HT-29 (cell line): ENCODE data around the gene SLC29A2. TPM values are rescaled to one million over a fixed set of nuclear protein-coding genes. Genes with fewer than 3 reads are reported as not detected.
A peak's percentile ranks its signal among the peaks of the same experiment; 100 is the strongest.

Experiments used
- DNase-seq: peaks from one replicate; pipeline ENCODE4 v3.0.0-alpha.2; 2015; ENCODE audit warnings: low spot score
- total RNA-seq: library from RNA; depleted of rRNA; stranded (reverse); fragments of >200 nt; shearing (Covaris generic); gene quantifications from 2 replicates; pipeline ENCODE4 v1.2.3, GENCODE V29; 2014; rRNA removed

SLC29A2 gene, protein sequence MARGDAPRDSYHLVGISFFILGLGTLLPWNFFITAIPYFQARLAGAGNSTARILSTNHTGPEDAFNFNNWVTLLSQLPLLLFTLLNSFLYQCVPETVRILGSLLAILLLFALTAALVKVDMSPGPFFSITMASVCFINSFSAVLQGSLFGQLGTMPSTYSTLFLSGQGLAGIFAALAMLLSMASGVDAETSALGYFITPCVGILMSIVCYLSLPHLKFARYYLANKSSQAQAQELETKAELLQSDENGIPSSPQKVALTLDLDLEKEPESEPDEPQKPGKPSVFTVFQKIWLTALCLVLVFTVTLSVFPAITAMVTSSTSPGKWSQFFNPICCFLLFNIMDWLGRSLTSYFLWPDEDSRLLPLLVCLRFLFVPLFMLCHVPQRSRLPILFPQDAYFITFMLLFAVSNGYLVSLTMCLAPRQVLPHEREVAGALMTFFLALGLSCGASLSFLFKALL
- total RNA-seq, result 40.3 and 44.9 TPM in 2 replicates

DNA sequence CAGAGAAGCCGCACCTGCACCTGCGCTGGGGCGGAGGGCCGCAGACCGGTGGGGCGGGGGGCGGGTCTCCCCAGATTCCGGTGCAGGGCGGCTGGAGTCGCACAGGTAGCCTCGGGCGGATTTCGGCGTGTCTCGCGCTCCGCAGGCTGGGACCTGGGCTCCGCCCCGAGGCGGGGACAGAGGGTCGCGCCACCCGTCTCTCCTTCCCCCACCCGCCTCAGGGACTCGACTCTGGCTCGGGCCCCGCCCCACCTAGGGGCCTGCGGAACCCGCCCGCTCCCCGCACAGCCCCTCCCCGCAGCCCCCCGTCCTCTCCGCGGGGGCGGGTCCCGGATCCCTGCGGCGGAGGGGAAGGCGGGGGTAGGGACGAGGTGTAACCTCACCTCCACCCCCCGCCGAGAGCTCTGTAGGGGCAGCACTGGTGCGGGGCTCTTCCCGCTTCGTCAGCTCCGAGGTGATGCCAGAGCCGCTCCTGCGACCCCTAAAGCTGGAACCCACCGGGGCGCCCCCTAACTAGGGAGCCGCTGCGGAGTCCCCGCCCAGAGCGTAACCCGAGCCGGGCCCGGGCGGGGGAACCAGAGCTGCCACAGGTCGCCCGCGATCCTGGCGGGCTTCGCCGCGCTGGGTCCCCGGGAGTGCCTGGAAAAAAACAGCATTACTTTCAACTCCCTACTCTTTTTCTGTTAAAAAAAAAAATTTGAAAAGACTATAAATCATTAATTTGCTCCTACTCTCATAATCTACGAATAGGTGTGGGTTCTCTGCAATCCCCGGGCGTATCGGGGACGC lies at the start of gene SLC29A2:
Gene SLC29A2, minus strand, starts transcription at position 134 of the 789 bp plus-strand sequence. CDS start 169 bp downstream, outside the sequence.
- DNase-seq, result peak; percentile 95

DNA sequence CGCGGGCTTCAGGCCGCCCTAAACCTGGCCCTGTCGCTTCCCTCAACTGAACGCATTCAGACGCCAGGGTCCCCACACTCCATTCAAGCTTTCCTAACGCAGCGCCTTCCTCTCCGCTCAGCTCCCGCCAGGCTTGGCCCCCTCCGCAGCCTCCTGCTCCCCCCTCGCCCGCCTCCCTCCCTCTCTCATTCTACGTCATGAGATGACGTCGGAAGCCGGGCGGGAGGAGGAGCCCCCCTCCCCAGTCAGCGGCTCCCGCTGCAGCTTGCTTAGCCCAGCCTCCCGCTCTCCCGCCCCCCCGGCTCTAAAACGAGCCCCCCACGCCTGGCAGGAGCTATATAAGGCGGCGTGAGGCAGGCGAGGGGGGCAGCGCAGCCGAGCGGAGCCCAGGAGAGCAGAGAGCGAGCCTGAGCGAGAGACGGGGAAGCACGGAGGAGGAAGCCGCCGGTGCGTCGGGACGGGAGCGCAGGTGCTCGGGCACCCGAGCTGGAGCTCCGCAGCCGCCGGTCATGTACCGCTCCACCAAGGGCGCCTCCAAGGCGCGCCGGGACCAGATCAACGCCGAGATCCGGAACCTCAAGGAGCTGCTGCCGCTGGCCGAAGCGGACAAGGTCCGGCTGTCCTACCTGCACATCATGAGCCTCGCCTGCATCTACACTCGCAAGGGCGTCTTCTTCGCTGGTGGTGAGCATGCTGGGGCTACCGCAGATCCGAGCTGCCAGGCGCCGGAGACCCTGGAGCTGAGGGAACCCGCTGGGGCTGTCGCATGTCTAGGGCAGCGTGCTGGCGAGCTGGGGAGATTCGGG lies 49.3 kb upstream of the SLC29A2 start, which contains the start of gene NPAS4:
Gene NPAS4, plus strand, starts transcription at position 365 of the 806 bp plus-strand sequence. Its CDS starts 145 bp downstream, at position 510.
- no peak for DNase-seq

DNA sequence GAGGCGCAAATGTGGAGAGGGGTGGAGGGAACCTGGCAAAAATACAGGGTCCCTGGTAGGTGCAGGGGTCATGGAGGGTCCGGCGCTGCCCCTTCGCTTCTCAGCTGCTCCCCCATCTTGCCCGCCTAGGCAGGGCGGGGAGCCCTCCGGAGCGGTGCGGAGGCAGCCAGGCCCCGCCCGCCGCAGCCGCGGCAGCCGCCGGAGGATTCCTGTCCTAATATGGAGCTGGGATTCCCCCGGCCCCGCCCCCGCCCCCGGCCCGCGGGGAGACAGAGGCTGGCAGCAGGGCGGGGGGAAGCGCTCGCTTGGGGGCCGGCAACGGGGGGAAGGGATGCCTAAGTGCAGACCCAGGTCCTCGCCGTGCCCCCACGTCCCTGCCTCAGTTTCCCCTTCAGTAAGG lies 48.3 kb upstream of the SLC29A2 start:
- DNase-seq, result no peak

DNA sequence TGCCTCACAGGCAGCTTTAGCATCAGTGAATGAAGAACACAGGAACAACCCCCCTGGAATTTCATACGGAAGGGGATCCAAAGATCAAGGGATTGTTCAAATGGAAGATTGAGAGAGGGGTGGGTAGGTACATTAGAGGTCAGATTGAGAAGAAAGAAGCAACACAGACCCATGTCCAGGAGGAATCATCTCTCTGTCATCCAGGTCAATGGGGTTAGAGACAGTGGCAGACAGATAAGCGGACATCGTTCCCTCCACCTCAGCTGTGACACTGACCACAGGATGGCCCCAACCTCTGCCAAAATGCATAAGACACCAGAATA lies 47.4 kb upstream of the SLC29A2 start:
- no peak for DNase-seq

DNA sequence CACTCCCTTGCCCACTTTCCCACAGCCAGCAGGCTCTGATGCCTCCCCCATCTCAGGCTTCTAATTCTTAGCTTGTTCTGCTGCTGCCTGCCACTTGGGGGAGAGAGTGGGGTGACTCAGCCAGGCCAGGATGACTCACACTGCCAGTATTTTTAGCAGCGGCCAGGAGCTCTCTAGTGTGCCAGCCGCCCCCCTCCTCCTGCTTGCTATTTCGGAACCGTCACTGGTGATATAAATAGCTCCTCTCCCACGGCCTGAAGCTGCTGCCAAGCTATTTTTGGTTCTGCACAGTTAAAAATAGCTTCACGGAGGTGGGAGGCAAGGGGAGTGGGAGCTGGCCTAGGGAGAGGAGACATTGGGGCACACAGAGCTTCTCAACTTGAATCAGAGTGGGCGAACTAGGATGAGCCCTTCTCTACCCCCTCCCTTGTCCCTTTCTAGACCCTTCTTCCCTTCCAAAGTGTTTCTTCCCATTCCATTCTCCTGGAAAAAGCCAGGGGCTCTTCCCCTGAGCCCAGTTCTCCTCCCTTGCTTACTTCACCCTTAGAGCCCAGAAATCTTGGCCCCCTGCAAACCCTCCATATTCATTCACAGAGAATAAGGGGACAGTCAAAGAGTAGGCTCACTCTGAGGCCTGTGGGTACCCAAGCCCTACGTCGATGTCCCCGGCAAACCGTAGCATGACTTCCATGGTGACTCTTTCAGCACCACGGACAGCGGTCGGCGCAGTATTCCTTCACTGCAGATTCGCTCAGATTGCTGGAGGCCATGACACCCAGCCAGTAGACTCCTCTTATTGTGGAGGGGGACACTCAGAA lies 46.8 kb upstream of the SLC29A2 start:
- DNase-seq, result peak; percentile 69

DNA sequence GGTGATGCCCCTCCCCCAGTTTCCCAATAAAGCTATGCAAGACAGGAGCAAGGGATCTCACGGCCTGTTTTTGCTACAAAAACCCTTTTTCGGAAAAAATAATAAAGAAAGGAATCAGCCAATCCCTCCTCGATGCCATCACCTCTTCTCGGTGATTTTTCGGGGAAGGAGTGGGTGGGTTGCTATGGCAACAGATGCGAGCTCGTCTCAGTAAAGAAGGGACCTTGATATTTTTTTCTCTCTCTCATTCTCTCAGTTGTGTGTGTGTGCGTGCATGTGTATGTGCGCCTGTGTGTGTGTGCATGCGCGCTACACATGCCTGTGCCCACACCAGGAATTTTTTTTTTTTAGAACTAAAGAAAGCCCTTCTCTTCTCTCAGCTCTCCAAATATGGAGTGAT lies 45.4 kb upstream of the SLC29A2 start:
- no peak for DNase-seq

DNA sequence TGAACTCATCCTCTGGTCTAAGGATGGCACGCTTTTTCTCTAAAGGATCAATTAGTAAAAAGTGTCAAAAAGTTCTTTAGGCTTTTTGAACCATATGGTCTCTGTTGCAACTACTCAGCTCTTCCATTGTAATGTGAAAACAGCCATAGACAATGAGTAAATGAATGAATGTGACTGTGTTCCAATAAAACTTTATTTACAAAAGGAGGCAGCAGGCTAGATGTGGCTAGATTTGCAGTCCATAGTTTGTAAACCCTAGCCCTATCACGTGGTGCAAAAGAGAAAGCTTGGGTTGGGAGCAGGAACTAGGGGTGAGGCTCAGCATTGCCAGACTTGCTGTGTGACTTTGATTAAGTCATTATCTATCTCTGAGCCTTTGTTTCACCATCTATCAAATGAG lies 43.9 kb upstream of the SLC29A2 start:
- DNase-seq, result no peak

DNA sequence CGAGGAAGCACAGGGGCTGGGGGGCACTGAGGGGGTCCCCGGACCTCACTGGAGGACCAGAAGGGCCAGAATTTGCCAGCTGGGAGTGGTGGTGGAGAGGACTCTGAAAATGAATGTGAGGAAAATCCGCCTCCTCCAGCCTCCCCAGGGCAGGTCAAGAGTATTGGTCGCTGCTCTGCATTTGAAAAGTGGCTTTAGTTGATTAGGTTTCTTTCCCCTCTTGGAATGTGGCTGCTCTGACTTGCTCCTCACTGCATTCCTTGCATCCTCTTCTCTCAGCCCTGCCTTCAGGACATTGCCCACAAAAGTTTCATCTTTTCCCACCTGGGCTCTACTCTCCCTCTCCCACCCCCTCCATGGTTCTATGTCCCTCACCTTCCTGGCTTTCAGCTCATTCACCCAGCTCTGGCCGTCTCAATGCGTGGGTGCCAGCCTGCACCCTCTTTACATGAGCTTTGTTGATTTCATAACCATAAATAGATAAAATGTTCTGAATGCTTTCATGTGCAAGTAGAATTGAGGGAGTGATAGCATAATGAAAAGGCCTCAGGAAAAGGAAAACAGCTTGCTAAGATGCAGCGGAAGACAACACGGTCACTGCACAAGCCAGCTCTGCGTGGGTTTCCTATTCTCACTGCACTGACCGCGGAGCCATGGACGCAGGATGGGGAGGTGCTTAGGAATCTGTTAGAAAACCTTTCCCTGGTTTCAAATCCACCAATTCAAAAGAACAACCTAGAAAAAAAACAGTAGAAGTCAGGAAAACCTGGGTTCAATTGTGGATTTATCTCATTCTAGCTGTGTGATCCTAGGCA lies 42.8 kb upstream of the SLC29A2 start:
- no peak for DNase-seq

DNA sequence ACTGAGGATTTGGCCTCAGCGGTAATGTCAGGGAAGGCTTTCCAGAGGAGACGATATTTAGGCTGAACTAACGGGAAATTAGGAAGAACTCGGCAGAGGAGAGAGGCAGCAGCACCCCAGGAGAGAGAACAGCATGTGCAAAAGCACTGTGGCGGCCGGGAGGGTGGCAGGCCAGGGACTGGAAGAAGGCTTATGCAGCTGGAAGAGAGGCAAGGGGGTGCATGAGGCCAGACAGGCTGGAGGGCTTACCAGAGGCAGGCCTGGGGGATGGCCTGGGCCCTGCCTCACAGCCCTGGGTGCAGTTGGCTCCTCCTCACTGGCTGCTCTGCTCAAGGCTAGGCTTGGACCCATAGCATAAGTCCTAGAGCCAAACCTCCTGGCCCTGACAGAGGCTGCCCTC lies 41.6 kb upstream of the SLC29A2 start:
- no peak for DNase-seq

DNA sequence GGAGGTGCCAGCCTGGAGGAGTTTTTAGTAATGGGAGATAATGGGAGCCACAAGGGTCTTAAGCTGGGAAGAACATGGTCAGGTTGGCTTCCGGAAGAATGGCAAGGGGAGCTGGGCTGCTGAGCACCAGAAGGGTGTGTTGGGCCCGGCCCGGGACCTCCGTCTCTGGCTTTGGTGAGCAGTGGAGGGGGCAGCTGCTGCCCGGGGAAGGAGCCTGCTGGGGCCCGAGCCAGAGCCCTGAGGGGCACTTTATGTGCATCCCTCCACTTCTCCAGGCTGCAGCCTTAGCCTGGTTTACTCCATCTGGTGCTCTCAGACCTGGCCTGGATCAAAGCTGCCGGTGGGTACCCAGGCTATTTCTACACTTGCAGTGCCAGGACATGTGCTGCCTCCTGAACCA lies 40.5 kb upstream of the SLC29A2 start:
- DNase-seq, result no peak

DNA sequence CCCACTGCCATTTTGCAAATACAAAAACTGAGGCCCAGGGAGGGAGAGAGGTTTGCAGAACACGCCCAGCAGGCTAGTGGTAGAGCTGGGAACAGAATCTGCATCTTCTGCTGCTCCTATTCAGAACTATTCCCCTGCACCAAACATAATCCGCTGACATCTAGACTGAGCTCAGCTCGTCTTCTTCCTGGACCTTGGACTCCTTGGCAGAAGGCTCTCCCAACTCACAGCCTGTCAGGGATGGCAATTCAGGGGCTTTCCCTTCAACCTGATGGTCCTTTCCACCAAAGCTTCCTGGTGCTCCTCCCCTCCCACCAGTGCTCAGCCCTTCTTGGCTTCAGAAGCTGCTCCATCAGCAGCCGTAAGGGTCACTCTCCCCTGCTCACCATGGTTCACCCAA lies 39.8 kb upstream of the SLC29A2 start:
- no peak for DNase-seq

DNA sequence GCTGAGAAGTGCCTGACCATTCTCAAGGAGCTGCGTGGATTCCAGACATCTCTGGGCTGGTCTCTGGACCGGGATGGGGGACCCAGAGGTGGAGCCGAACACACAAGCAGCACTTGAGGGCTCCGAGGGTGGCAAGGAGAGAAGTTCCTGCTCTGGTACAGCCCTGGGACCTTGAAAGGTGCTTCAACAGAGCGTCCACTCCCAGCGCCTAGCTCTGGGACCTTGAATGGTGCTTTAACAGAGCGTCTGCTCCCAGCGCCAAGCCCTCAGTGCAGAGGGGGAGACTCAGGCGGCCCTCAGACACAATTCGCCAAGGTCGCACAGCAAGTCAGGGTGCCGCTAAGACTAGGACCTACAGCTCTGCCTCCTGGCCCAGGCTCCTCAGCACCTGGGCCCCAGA lies 38.6 kb upstream of the SLC29A2 start:
- no peak for DNase-seq

DNA sequence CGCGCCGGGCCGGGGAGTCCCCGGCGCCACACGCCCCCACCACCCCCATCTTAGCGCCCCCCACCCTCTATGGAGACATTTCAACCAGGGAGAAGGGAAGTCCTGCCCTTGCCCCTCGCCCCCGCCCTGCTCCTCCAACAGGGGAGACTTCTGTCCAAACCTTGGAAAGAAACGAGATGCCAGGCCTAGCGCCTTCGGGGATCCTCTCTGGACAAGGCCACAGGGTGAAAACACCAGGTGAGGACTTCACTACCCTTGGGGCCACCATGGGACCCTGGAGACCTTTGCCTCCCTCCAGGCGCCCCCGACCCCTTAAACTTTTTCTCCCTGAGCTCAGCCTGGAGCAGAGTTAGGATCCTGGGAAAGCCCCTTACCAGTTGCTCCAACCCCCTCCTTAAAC lies 37.7 kb upstream of the SLC29A2 start:
- no peak for DNase-seq

DNA sequence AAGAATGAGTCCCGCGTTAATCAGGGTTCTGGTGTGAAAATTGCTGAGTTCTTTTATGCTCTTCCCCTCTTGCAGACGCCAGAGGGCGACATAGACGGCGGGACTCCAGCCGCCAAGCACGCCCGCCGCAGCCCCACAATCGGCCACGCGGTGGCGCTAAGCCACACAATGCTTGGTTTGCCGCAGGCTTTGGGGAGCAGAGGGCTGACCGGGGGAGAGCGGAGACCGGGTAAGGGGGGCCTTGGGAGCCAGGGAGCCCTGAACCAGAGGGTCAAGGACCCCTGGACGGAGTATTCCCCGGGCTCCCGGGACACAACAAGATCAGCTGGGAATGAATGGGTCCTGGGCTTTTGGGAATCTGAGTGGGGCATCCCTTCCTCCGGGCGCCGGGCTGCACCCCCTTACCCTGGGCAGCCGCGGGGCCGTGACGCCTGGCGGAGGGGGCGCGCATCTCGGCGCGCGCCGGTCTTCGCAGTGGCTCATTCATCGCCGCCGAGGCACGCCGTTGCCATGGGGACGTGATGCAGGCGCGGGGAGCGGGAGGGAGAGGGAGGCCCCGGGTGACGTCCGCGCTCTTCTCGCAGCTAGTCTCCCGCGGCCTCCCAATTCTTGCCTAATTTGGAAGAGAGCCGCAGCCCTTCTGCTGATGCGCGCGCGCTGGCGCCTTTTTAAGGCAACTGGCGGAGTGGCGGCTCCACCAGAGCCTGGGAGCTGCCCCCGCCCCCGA lies 37.1 kb upstream of the SLC29A2 start:
- DNase-seq, result peak; percentile 92

DNA sequence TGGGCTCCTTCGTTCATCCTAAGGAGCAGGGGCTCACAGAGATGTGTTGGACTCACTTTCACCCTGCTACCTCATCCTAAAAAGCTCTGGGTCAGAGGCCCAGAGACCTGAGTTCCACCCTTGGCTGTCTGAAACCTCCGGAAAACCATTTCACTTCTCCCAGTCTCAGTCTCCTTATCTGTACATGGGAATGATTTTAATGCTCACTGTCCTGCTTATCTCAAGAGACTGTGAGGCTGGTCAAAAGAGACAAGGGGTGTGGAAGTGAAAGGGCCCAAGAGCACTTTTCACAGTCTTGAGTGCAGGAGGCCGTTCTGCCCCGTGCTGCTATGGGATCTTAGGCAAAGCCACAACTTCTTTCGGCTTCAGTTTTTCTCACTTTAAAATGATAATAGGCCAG lies 36.1 kb upstream of the SLC29A2 start:
- DNase-seq, result no peak

DNA sequence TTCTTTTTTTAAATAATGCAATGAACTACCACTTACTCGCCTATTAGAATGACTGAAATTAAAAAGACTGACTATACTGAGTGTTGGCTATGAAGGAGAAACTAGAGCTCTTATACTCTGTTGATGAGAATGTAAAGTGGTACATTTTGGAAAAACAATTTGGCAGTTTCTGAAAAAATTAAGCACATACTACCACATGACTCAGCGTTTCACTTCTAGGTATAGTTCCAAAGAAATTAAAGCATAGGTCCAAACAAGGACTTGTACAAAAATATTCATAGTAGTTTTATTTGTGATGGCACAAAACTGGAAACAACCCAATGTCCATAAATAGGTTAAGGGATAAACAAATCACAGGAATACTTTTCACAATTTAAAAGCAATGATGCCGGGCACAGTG lies 22.4 kb upstream of the SLC29A2 start:
- DNase-seq, result no peak

DNA sequence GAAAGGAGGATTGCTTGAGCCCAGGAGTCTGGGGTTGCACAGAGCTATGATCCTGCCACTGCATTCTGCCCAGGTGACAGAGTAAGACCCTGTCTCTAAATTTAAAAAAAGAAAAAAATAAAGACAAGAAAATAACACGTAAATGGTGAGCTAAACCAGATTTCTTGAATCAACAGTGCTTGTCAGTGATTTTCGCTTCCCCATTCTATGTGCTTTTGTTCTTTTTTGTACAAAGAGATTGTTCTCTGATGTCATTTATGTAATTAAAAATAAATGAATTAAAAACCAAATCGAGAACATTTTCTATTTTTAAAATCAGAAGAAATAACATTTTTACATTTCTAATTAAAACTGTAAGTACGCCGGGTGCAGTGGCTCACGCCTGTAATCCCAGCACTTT lies 19.8 kb upstream of the SLC29A2 start:
- DNase-seq, result no peak

DNA sequence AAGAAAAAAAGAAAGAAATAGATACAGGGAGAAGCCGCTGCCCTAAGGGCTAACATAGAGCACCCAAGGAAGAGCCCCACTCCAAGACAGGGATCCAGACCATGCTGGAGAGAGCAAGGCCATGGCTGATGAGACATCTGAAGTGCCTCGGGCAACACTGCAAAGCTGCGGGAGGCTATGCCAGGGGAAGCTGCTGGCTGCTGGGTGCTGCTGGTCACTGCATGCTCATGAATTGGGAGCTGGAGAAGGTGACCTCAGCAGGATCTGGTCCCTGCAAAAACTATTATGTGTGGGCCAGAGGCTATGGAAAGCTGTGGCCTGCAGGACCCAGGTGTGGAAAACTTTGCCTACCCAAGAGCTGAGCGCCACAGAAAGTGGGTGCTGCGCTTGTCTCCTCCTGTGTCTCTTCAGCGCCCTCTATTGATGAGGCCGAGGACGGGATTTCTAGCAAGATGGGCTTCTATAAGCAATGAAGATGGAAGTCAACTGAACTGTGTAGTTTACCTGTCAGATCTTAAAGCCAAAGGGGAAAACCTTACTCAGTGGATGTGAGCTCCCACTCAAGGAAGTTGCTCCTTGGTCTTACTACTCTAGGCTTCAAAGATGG lies 17.3 kb upstream of the SLC29A2 start:
- peak; percentile 91 for DNase-seq
